Thyroid gland (tissue), 4 donors: ENCODE measurements around the gene ACMSD. TPM values are rescaled to one million over a fixed set of nuclear protein-coding genes. Genes with fewer than 3 reads are reported as not detected.

ENCODE experiments used
- DNase-seq, 2 donors: peaks; one replicate each; pipeline ENCODE4 v3.0.0-alpha.2; 2019
- H3K27ac ChIP-seq, 3 donors: fragments of 200-600 bp; sonication (generic); 1 replicate in 2 of 3; 2 replicates in 1 of 3; pipeline ENCODE4 v1.5.1; 2016 to 2019; ENCODE audit warnings: mild to moderate bottlenecking in 1 of 3, moderate library complexity in 1 of 3
- H3K27me3 ChIP-seq: fragments of 200-600 bp; sonication (generic); one replicate; pipeline ENCODE4 v1.5.1; 2019
- H3K36me3 ChIP-seq, 2 donors: fragments of 200-600 bp; sonication (generic); one replicate each; pipeline ENCODE4 v1.5.1; 2016 to 2019
- H3K4me1 ChIP-seq, 2 donors: fragments of 200-600 bp; sonication (generic); one replicate each; pipeline ENCODE4 v1.5.1; 2017 to 2019
- H3K4me3 ChIP-seq, 3 donors: fragments of 200-600 bp; sonication (generic); replicated peaks in 1 of 3; 1 replicate in 2 of 3; 2 replicates in 1 of 3; pipeline ENCODE4 v1.5.1; 2016; ENCODE audit warnings: mild to moderate bottlenecking in 1 of 3
- H3K9me3 ChIP-seq: fragments of 200-600 bp; sonication (generic); one replicate; pipeline ENCODE4 v1.5.1; 2017
- CTCF ChIP-seq, 6 experiments: fragments of 200-600 bp in 3 of 6; fragments of 450-650 bp in 3 of 6; sonication (generic) in 3 of 6; IDR thresholded peaks; one replicate each; pipeline ENCODE4 v1.5.1; 2016 to 2019; ENCODE audit warnings: antibody characterized with exemption in 6 of 6, mild to moderate bottlenecking in 2 of 6, inconsistent platforms in 1 of 6, moderate library complexity in 1 of 6
- POLR2A ChIP-seq, 2 donors: fragments of 450-650 bp; IDR thresholded peaks; one replicate each; pipeline ENCODE4 v1.6.1; 2017; ENCODE audit warnings: antibody characterized with exemption in 2 of 2, mild to moderate bottlenecking in 2 of 2, moderate library complexity in 1 of 2
- WGBS, 2 donors: methylation state at CpG; one replicate each; pipeline ENCODE4 v1.1.5; 2017; 5-methylcytosine and 5-hydroxymethylcytosine counted together
- intact Hi-C: fragments of 100-400 bp; cut with DNase I; formaldehyde crosslinking; loops from one replicate; pipeline ENCODE4 v1.15.1; 2023
- total RNA-seq, 4 donors: library from RNA; depleted of rRNA; stranded (reverse); fragments of >200 nt; gene quantifications; one replicate each; pipeline ENCODE4 v1.2.3, GENCODE V29; 2016

Gene ACMSD
- total RNA-seq, 4 donors from 2014 or later, result 1.4 TPM; not detected in 3

- peak; percentile 98 to 99 for DNase-seq
- Histone ChIP-seq H3K4me3 (peak within 1 kb of the TSS; percentile 73 to 99 (median 95)), H3K27ac (peak within 1 kb of the TSS; percentile 87 to 94 (median 94)), H3K4me1 (peaks cover 22 to 30% of the 10 kb centered on the region in 2 donors), H3K27me3 (no peaks in the 10 kb centered on the region), H3K9me3 (no peaks in the 10 kb centered on the region), H3K36me3 (no peaks in the 10 kb centered on the region)
- intact Hi-C loops, result no loop called here
- WGBS, 2 donors, result 0 to 1% methylated on average over 42 to 50 of the region's 83 CpGs
- peak in 1 of 6 experiments; percentile 4 for TF ChIP-seq CTCF (IDR thresholded peaks at IDR 0.05)
- TF ChIP-seq POLR2A (IDR thresholded peaks at IDR 0.05), result peak in 1 of 2 donors; percentile 55
Observed at GRCh38 chr2:134918526-134919340, 80.3 kb downstream of the ACMSD start, which contains the start of gene CCNT2. Gene CCNT2, plus strand, starts transcription at chr2:134918822. Its CDS starts 33 bp downstream, at chr2:134918855.

DNA sequence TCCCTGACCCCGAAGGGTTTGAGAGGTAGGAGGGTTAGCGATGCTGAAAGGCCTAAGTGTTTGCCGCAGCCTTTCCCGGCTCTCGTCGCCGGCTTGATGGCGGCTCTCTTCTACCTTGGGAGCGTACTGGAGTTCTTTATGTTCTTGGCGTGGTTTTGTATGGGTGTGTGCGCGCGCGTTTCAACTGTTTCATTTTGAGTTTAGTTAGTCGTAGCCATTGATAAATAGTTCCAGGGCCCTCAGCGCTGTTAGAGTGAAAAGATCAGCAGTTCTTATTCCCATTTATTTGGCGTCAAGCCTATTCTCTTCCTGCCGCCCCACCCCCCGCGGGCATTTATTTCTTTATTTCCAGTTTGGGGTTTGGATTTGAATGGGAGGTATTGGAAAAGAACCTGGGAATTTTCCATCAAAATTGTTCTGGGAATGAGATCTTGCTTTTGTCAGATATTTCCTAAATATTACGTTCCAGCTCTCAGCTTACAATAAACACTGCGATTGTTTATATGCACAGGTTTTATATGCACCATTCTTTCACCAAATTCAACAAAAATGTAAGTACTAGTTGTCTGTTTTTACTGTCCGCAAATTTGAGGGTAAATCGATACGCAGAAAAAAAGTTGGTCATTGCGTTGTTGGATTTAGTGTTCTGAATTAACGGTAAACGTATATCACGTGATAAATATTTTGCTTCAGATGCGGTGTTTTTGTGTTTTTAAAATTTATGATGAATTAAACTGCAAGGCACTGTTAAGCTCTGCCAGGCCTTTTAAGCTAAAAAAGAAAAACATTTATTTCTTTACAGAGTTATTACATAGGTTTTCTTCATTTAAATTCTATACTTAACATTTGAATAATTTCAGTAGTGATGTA, 81.2 kb downstream of the ACMSD start:
- no peak for TF ChIP-seq POLR2A (IDR thresholded peaks at IDR 0.05)
- no peak for TF ChIP-seq CTCF (IDR thresholded peaks at IDR 0.05)
- Histone ChIP-seq H3K4me1 (peaks cover 22 to 30% of the 10 kb centered on the region in 2 donors), H3K27ac (peak overlapping the region; percentile 87 to 94 (median 94)), H3K4me3 (peak overlapping the region; percentile 73 to 99 (median 95)), H3K9me3 (no peaks in the 10 kb centered on the region), H3K27me3 (no peaks in the 10 kb centered on the region), H3K36me3 (no peaks in the 10 kb centered on the region)
- peak in 1 of 2 donors; percentile 24 for DNase-seq
- WGBS, 2 donors, result 1 to 2% methylated on average over 30 of the region's 30 CpGs
- intact Hi-C loops, result no loop called here

DNA sequence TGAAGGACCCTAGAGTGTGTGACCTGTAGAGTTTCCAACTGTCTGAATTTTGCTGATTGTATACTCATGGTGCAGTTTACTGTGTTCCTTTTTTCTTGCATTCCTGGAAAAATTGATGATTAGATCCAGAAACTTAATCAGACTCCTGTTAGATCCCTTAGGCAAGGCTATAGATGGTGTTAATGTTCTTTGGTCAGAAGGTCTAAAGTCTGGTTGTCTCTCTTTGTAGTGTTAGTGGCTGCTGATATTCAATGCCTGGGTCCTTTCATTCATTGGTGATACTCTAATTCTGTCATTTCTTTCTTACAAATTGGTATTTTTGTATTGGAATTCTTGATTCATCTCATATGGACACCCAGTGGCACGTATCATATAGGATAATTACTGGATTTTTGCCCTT, 86.5 kb downstream of the ACMSD start:
- H3K4me1 ChIP-seq, result peaks cover 29 to 44% of the 10 kb centered on the region in 2 donors
- no peak overlapping the region for H3K27ac ChIP-seq
- H3K36me3 ChIP-seq, result no peaks in the 10 kb centered on the region
- TF ChIP-seq POLR2A (IDR thresholded peaks at IDR 0.05) (no peak), CTCF (IDR thresholded peaks at IDR 0.05) (no peak)
- no peak for DNase-seq
- intact Hi-C loops, result no loop called here
- no peaks in the 10 kb centered on the region for H3K9me3 ChIP-seq
- H3K4me3 ChIP-seq, result no peak overlapping the region
- 94 to 95% methylated on average over 1 of the region's 1 CpG for WGBS, 2 donors
- no peaks in the 10 kb centered on the region for H3K27me3 ChIP-seq

- Histone ChIP-seq H3K27me3 (no peaks in the 10 kb centered on the region), H3K9me3 (no peaks in the 10 kb centered on the region), H3K4me3 (no peak overlapping the region), H3K27ac (no peak overlapping the region), H3K4me1 (peaks cover 16 to 32% of the 10 kb centered on the region in 2 donors), H3K36me3 (no peaks in the 10 kb centered on the region)
- 72 to 79% methylated on average over 3 of the region's 3 CpGs for WGBS, 2 donors
- intact Hi-C loops, result no loop called here
- TF ChIP-seq CTCF (IDR thresholded peaks at IDR 0.05), result no peak
- TF ChIP-seq POLR2A (IDR thresholded peaks at IDR 0.05), result no peak
- DNase-seq, result no peak
Observed at GRCh38 chr2:134926231-134926931, 88.0 kb downstream of the ACMSD start.
